GM18951 (cell line): ENCODE results near the gene RAB11FIP4.

Experiments
- POLR2A ChIP-seq: IDR thresholded peaks from 4 replicates; pipeline ENCODE4 v1.6.1; 2011; ENCODE audit warnings: mild to moderate bottlenecking; ENCODE audit not compliant: insufficient read length, insufficient read depth; ENCODE audit errors: extremely low read depth
- in situ Hi-C: fragments of 300-500 bp; cut with MboI; formaldehyde crosslinking; loops from one replicate; pipeline ENCODE4 v1.12.0; 2022; ENCODE audit warnings: low sequenced_read_pairs, mixed read lengths, inconsistent platforms; ENCODE audit not compliant: unreplicated experiment

RAB11FIP4 gene

GRCh38 chr17:31456814-31457213 lies 65.3 kb downstream of the RAB11FIP4 start:
- TF ChIP-seq POLR2A: no peak
- in situ Hi-C loops: no loop called here

DNA sequence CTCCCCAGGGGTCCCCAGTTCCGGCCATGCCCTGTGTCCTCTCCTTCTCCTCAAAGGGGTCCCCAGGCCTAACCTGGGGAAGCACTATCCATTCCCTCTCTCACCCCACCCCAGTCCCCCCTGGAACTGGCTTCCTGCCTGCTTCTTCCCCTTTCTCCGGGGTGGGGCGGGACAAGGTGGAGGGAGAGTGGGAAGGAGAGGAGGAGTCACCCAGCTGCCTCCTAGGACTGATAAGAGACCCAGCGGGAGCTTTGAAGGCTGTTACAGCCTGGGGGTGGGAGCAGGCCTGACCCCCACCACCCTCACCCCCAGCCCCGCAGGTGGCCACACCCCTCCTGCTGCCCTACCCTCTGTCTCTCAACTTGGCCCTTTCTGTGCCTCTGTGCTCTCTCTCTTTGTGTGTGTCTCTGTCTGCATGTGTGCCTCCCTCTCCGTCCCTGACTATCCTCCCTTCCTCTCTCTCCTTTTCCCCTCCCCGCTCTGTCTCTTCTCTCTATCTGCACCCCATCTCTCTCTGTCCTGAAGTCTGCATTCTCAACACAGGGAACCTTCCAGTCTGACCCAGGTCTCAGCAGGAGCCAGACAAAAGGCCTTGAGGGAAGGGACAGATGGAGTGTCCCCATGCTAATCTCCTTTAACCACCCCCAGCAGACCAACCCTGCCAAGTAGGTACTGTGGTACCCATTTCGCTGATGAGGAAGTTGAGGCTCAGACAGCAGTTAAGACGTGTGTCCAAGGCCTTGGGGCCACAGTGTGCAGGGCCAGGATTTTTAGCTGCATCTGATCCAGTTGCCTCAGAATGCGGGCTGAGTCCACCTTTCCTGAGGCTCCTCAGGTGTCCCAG lies 66.1 kb downstream of the RAB11FIP4 start:
- in situ Hi-C loops: no loop called here

GRCh38 chr17:31458829-31459228 lies 67.4 kb downstream of the RAB11FIP4 start:
- TF ChIP-seq POLR2A: no peak
- in situ Hi-C loops: no loop called here

More for the DNA sequence above, 66.1 kb downstream of the RAB11FIP4 start:
- no peak for TF ChIP-seq POLR2A

DNA sequence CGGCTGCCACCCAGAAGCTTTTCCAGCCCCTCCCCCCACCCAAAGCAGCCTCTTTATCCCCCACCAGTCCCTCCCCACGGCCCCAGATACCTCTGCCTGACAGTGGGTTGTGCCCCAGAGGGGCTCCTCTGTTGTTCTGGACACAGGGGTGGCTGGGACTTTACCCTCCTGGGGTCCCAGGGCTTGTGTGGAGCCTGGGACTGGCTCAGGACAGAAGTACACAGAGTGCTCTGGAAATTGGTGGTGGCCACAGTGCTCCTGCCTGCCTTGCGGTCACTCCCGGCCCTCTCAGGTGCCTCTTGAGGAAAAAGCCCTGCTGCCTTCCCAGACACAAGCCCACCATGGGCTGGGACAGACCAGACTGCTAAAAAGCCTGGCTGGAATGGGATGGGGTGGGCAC lies 68.2 kb downstream of the RAB11FIP4 start:
- no peak for TF ChIP-seq POLR2A
- in situ Hi-C loops: no loop called here

- TF ChIP-seq POLR2A: no peak
- in situ Hi-C loops: no loop called here
These were observed 68.8 kb downstream of the RAB11FIP4 start for GRCh38 chr17:31460226-31460721.

DNA sequence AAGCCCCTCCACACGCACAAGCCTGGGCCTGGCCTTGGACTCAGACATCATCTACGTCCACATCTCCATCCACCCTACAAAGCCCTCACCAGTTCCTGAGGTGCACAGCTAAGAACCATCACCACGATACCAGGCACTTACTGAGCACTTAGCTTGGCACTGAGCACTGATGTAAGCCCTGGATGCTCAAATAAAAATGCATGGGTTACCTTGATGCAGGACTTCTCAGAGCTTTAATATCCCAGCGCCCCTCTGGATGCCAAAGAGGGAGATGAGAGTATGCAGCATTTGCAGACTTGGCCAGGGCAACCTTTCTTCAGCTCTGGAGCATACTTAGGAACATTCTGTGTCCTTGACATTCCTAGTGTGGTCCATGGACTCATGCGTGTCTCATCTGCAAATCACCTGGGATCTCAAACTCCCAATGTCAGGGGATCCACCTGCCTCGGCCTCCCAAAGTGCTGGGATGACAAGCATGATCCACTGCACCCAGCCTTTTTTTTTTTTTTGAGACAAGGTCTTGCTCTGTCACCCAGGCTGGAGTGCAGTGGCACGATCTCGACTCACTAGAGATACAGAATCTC lies 69.8 kb downstream of the RAB11FIP4 start:
- in situ Hi-C loops: no loop called here
- no peak for TF ChIP-seq POLR2A

DNA sequence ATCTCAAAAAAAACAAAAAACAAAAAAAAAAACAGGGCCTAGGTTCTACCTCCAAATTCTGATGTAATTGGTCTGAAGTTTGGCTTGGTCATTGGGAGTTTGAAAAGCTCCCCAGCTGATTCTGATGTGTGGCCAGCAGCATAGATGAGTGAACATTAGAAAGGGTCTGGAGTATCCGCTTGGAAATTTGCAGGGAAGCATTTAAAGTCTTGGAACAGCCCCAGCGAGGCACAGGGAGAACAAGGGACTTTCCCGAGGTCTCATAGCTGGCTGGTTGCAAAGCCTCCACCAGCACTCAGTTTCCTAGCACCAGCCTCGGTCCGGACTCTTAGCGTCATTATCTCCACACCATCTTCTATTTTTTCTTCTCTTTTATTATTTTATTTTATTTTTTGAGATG lies 70.8 kb downstream of the RAB11FIP4 start:
- in situ Hi-C loops: no loop called here
- no peak for TF ChIP-seq POLR2A

DNA sequence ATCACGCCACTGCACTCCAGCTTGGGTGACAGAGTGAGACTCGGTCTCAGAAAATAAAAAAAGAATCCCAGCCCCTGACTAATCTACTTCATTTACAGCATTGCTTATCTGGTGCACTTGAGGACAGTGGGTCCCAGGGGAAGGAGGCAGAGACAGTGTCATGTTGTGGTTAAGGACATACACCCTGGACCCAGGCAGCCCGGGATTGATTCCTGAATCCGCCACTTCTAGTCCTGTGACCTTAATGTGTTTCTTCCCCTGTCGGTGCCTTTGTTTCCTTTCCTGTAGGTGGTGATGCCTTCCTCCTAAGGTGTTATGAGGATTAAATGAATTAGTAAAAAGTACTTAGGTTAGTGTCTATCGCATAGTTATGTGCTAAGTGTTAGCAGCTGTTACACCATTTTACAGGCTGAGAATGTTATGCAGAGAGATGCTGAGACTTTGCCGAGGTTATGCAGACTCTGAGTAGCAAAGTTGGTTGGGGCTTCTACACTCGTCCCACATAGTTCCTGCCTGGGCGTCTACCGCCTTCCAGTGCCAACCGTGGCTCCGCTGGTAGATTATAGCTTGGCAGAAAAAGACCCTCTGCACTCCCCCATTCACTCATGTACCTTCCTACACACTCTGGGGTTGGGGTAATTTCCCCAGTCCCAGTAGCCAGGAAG lies 74.8 kb downstream of the RAB11FIP4 start:
- TF ChIP-seq POLR2A: no peak
- in situ Hi-C loops: no loop called here

DNA sequence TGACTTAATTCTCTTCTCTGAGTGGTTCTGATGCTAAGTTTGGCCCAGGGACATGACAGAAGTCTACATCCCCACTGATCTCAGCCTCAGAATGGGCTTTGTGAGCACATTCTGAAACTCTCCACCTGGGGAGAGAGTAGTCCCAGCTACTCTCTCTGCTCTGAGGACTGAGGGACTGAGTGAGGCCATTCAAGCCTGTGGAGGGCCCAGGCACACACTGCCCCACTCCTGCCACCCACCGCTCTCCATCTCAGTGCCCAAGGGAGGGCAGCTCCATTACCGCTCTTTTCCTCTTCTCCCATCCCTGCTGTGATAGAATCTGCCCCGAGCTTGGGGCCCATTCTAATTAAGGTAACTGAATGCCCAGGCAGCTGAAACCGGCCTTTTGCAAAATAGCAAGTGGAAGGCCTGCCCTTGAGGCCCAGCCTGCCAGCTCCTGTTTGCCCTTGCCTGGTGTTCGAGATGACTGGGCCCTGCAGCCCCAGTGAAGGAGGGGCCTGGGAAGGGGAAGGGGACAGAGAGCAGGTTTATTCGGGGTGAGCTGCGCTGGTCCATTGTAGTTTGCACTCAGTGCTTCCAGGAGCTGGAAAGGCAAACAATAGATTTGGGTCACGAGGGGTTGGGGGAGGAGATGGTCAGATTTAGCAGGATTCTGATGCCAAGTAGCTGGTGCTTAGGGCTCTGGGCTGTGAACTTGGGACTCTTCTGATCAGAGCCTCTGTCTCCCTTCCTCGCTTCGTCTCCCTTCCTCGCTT lies 76.2 kb downstream of the RAB11FIP4 start:
- TF ChIP-seq POLR2A: no peak
- in situ Hi-C loops: no loop called here

DNA sequence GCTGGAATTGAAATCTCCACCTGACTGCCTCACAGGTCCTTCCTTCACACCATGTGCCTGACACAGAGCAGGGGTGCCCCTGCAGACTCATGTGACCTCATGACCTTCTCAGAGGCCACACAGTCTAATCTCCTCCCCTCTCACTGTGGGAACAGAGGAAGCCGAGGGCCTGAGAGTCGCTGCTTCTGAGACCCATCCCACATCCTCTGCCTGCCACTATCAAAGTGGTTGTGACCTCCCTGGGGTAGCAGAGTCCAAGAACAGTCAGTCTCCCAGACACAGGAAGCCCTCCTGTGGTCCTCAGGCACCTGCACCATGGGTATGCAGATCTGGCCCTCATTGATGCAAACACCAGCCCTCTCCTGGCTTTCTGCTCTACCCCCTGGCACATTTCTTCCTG lies 78.5 kb downstream of the RAB11FIP4 start:
- in situ Hi-C loops: no loop called here
- TF ChIP-seq POLR2A: no peak

GRCh38 chr17:31470592-31470991 lies 79.1 kb downstream of the RAB11FIP4 start:
- in situ Hi-C loops: no loop called here
- TF ChIP-seq POLR2A: no peak

DNA sequence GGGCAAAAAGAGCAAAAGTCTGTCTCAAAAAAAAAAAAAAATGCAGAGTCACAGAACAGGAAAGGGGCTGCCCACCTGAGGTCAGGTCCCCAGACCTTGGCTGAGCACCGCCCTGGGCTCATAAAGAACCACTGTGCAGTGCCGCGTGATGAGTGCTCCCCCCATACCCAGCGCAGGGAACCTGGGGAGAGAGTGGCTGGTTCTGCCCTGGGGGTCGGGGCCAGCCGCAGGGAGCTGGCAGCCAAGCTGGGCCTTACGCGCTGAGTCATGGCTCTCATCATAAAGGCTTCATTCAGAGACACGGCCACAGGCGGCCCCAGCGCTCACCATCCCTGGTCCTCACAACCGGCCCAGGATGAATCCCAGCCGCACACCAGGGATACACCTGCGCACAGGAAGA lies 80.7 kb downstream of the RAB11FIP4 start:
- in situ Hi-C loops: no loop called here
- no peak for TF ChIP-seq POLR2A
